Spinal cord (tissue), 10 donors: ENCODE measurements around the gene MRTFA. TPM values are rescaled to one million over a fixed set of nuclear protein-coding genes. Genes with fewer than 3 reads are reported as not detected.

Source experiments
- DNase-seq, 6 donors: peaks; one replicate each; pipeline versions ENCODE4 v3.0.0 to v3.0.0-alpha.2; 2013 to 2015; ENCODE audit warnings: low spot score in 6 of 6, low read depth in 4 of 6
- H3K27ac ChIP-seq: one replicate; pipeline ENCODE4 v1.5.1; 2013; ENCODE audit warnings: low read depth, low read length, control low read depth
- H3K27me3 ChIP-seq: one replicate; pipeline ENCODE4 v1.6.1; 2013; ENCODE audit warnings: low read length; ENCODE audit not compliant: control insufficient read depth, insufficient read depth
- H3K36me3 ChIP-seq: one replicate; pipeline ENCODE4 v1.6.1; 2013; ENCODE audit warnings: low read length; ENCODE audit not compliant: control insufficient read depth, insufficient read depth
- H3K4me1 ChIP-seq: one replicate; pipeline ENCODE4 v1.6.1; 2013; ENCODE audit warnings: low read length; ENCODE audit not compliant: control insufficient read depth, insufficient read depth
- H3K4me3 ChIP-seq: one replicate; pipeline ENCODE4 v1.5.1; 2013; ENCODE audit warnings: low read depth, low read length, control low read depth
- H3K9me3 ChIP-seq: one replicate; pipeline ENCODE4 v1.6.1; 2013; ENCODE audit warnings: low read length; ENCODE audit not compliant: control insufficient read depth, insufficient read depth
- WGBS: methylation state at CpG from one replicate; pipeline ENCODE4 v1.1.5; 2013; ENCODE audit warnings: missing lambda C conversion rate; ENCODE audit not compliant: insufficient coverage; 5-methylcytosine and 5-hydroxymethylcytosine counted together
- polyA plus RNA-seq, 2 donors: library from polyadenylated mRNA; unstranded; fragments of 120-200 nt; gene quantifications; one replicate each; pipeline ENCODE4 v1.2.1, GENCODE V29; 2013; ENCODE audit not compliant: insufficient read length in 2 of 2
- total RNA-seq, 2 donors: library from RNA; depleted of rRNA in 1 of 2; stranded (reverse); fragments of 120-200 nt in 1 of 2; fragments of >200 nt in 1 of 2; gene quantifications; one replicate each; pipeline versions ENCODE4 v1.2.3 to v1.2.4, GENCODE V29; 2013 to 2014
- donor health status: healthy.

Gene MRTFA
- total and polyA plus RNA-seq, 4 donors, result 19.2 to 42.0 (median 34.0) TPM

DNA sequence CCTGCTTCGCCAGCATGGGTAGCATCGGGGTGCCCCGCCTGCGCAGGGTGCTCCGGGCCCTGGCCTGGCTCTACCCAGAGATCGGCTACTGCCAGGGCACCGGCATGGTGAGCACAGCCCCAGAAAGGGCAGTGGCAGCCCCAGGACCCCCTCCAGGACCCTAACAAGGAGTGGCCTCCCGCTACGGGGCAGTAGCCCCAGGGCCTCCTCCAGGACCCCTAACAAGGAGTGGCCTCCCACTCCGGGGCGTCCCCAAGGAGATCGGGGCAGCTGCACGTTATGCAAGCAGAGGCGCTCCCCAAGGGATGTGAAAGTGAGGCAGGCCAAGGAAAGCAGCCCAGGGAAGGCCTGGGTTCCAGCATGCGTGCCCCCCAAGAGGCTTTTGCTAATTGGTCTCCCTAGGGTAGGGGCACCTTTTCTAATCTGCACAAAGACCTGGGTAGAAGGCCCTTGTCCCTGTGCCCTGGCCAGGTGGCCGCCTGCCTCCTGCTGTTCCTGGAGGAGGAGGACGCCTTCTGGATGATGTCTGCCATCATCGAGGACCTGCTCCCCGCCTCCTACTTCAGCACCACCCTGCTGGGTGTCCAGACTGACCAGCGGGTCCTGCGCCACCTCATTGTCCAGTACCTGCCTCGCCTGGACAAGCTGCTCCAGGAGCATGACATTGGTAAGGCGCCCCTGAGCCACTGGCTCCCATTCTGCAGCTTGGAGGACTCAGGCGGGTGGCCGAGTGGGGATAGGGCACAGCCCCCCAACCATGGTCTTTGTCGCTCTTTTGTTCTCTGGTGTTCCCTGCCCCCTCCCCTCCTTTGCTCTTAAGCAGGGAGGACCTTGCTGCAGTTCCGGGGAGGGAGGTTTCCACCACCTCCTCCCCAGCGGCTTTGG, 231.1 kb downstream of the MRTFA start:
- H3K27ac ChIP-seq, result no peak overlapping the region
- H3K36me3 ChIP-seq, result peaks cover 85% of the 10 kb centered on the region
- no peaks in the 10 kb centered on the region for H3K4me1 ChIP-seq
- no peaks in the 10 kb centered on the region for H3K9me3 ChIP-seq
- H3K4me3 ChIP-seq, result no peak overlapping the region
- 92% methylated on average over 26 of the region's 28 CpGs for WGBS
- DNase-seq, result no peak
- H3K27me3 ChIP-seq, result no peaks in the 10 kb centered on the region

DNA sequence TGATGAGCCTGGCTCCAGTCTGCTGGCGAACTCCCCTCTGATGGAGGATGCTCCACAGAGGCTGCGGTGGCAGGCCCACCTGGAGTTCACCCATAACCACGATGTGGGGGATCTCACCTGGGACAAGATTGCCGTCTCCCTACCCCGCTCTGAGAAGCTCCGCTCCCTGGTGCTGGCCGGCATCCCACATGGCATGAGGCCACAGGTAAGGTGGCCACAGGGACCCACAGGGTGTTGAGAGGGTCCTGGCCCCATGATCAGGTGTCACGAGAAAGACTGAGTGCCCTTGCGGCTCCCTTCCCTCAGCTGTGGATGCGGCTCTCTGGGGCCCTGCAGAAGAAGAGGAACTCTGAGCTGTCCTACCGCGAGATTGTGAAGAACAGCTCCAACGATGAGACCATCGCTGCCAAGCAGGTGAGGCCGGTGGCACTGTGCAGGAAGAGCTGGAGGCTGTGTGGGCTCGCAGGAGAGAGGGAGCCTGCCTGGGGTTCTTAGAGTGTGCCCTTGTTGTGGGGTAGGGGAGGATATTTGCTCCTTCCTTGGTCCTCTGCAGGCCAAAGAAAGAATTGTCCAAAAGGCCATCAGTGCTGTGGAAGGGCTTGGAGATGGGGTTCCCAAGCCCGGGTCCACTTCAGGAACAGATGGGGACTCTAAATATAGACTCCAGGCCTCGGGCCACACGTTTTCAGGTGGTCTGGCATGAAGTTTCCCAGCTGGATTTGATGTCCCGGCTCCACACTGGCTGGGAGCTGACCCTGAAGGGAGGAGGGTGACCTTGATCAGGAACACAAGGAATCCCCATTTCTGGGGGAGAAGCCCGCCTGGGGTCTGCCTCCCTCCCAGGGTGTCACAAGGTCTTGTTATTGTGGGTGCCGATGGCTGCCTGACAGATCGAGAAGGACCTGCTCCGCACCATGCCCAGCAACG, 232.0 kb downstream of the MRTFA start:
- WGBS, result 92% methylated on average over 24 of the region's 25 CpGs
- Histone ChIP-seq H3K4me1 (no peaks in the 10 kb centered on the region), H3K4me3 (no peak overlapping the region), H3K27ac (no peak overlapping the region), H3K9me3 (no peaks in the 10 kb centered on the region), H3K27me3 (no peaks in the 10 kb centered on the region), H3K36me3 (peaks cover 78% of the 10 kb centered on the region)
- no peak for DNase-seq

DNA sequence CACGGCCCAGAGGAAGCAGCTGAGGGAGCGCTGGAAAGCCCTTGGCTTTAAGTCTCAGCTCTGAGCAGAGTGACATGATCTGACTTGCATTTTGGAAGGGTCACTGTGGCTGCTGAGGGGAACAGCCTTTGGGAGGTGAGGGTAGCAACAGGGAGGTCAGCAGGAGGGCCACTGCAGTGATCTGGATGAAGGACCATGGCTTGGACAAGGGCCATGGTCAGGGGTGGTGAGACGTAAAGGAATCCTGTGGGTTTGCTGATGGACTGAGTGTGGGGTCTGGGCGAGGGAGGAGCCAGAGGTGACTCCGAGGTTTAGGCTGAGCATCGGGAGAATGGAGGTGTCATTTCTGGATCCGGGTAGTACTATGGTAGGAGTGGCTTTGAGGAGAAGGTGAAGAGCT, 232.9 kb downstream of the MRTFA start:
- Histone ChIP-seq H3K4me3 (no peak overlapping the region), H3K4me1 (no peaks in the 10 kb centered on the region), H3K36me3 (peaks cover 70% of the 10 kb centered on the region), H3K9me3 (no peaks in the 10 kb centered on the region), H3K27me3 (no peaks in the 10 kb centered on the region), H3K27ac (no peak overlapping the region)
- DNase-seq, result no peak
- WGBS, result 93% methylated on average over 7 of the region's 7 CpGs

DNA sequence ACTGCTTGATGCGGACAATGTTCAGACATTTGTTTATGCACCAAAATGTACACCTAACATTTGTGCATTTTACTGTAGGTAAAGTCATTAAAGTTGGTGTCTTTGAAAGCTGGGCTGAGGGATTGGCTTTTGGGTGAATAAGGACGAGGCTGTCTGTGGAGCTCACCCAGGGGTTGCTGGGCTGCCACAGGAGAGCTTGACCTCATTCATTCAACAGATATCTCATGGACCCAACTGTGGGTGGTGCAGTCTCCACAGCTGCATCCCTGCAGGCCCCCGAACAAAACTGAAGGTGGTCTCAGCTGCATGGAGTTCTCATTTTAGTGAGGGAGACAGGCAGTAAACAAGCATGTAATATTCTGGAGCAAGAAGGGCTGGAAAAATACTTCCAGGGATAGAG, 233.4 kb downstream of the MRTFA start:
- Histone ChIP-seq H3K9me3 (no peaks in the 10 kb centered on the region), H3K4me3 (no peak overlapping the region), H3K27ac (no peak overlapping the region), H3K27me3 (no peaks in the 10 kb centered on the region), H3K4me1 (no peaks in the 10 kb centered on the region), H3K36me3 (peaks cover 65% of the 10 kb centered on the region)
- no peak for DNase-seq
- 92% methylated on average over 2 of the region's 3 CpGs for WGBS

DNA sequence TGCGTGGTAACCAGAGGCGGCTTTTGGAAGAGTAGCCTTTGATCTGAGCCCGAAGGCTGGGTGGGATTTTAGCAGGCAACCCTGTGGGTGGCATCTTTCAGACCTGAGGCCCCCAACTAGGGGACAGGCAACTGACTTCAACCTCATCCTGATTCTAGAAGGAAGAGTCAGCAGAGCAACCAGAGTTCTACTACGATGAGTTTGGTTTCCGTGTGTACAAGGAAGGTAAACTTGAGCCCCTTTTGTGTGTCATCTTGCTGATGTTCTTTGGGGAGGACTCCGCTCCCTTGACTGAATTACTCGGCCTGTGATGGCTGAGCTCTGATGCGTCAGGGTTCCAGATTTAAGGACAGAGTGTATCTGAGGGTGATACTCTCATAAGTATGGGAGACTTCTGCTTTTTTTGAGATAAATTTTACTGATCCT, 234.5 kb downstream of the MRTFA start:
- H3K27me3 ChIP-seq, result no peaks in the 10 kb centered on the region
- WGBS, result 92% methylated on average over 6 of the region's 8 CpGs
- H3K4me3 ChIP-seq, result no peak overlapping the region
- peaks cover 7% of the 10 kb centered on the region for H3K4me1 ChIP-seq
- DNase-seq, result no peak
- no peaks in the 10 kb centered on the region for H3K9me3 ChIP-seq
- no peak overlapping the region for H3K27ac ChIP-seq
- H3K36me3 ChIP-seq, result peaks cover 53% of the 10 kb centered on the region

DNA sequence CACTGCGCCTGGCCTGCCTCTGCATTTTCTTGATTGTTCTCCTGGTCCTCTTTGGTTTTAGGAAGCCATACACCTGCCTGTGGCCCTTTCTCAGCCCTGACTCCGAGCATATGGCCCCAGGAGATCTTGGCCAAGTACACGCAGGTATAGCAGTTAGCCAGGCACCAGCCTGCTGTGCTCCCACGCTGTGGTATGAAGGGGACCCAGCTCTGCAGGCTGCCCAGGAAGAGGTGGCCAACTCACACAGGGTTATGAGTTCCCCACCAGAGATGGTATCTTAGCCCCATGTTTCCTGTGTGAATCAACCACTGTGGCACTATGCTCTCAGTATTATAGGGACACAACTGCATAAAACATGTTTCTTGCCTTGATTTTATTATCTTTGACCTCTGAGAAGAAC, 235.0 kb downstream of the MRTFA start:
- Histone ChIP-seq H3K36me3 (peaks cover 49% of the 10 kb centered on the region), H3K4me3 (no peak overlapping the region), H3K27ac (no peak overlapping the region), H3K4me1 (peaks cover 9% of the 10 kb centered on the region), H3K9me3 (no peaks in the 10 kb centered on the region), H3K27me3 (no peaks in the 10 kb centered on the region)
- WGBS, result 93% methylated on average over 4 of the region's 4 CpGs
- DNase-seq, result no peak

DNA sequence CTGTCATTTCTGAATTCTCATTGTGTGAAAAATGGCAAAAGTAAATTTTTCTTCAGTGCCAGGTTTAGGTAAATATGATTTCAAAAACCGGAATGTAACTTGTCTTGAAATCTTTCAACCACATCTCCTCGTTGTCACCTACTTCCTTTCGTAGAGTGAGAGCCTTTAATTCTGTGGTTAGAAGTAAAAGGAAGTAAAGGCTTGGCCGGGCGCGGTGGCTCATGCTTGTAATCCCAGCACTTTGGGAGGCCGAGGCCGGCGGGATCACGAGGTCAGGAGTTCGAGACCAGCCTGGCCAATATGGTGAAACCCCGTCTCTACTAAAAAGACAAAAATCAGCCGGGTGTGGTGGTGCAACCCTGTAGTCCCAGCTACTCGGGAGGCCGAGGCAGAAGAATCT, 236.4 kb downstream of the MRTFA start:
- Histone ChIP-seq H3K4me3 (no peak overlapping the region), H3K4me1 (peaks cover 9% of the 10 kb centered on the region), H3K36me3 (peaks cover 35% of the 10 kb centered on the region), H3K9me3 (no peaks in the 10 kb centered on the region), H3K27ac (no peak overlapping the region), H3K27me3 (no peaks in the 10 kb centered on the region)
- no peak for DNase-seq
- 95% methylated on average over 10 of the region's 15 CpGs for WGBS

DNA sequence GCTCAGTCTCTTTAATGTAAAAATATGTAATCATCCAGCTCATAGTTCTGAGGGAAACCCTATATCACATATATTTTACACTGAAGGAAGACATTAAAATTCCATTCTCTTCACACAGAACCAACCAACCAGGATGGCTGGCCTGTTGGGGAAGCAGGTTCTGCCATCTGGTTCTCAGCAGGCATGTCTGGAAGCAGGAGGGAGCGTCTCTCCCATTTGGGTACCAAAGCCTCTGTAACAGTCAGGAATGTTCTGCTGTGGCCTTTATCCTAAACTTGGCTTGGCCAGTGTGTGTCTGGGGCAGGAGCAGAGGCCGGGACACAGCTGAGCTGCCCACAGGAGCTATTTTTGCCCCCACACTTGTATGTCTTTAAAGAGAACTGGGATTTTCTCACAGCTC, 236.9 kb downstream of the MRTFA start:
- Histone ChIP-seq H3K9me3 (no peaks in the 10 kb centered on the region), H3K27me3 (no peaks in the 10 kb centered on the region), H3K36me3 (peaks cover 29% of the 10 kb centered on the region), H3K4me1 (peaks cover 9% of the 10 kb centered on the region), H3K4me3 (no peak overlapping the region), H3K27ac (no peak overlapping the region)
- 67% methylated on average over 1 of the region's 2 CpGs for WGBS
- DNase-seq, result peak in 2 of 6 donors; percentile 26 to 43

DNA sequence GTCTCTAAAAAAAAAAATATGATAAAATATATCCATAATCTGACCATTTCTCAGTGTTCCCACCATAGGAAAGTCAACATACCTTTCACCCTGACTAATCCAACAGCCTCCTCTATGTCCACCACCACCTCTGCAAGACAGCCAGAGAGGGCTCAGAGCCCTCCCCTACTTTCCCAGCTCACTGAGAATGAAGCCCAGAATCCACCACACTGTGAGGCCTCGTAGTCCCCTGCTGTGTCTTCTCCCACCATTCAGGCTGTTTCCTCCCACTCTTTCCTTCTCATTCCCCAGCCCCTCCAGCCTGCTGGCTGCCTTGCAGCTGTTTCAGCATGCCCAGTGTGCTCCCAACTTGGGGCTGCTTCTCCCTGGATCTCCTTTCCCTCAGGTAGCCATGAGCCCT, 239.1 kb downstream of the MRTFA start:
- Histone ChIP-seq H3K4me3 (no peak overlapping the region), H3K36me3 (peaks cover 17% of the 10 kb centered on the region), H3K27ac (no peak overlapping the region), H3K4me1 (peaks cover 9% of the 10 kb centered on the region), H3K9me3 (no peaks in the 10 kb centered on the region), H3K27me3 (no peaks in the 10 kb centered on the region)
- DNase-seq, result no peak
- WGBS, result 25% methylated on average over 1 of the region's 1 CpG
